RCC 7860 (cell line): Measurements from ENCODE around the gene MPDZ.
"Not testable (repeated sequence)": the region's sequence is repeated elsewhere in the genome, so short reads cannot be mapped to it uniquely, and the experiment has no call there.

Experiments used
- DNase-seq: peaks from one replicate; pipeline ENCODE4 v3.0.0-alpha.2; 2015; ENCODE audit warnings: low spot score
- FAIRE-seq: peaks from 2 replicates; lab custom pipeline; 2012; peaks lifted over from hg19 to GRCh38; lab: Jason Lieb, UNC

The MPDZ gene

DNA sequence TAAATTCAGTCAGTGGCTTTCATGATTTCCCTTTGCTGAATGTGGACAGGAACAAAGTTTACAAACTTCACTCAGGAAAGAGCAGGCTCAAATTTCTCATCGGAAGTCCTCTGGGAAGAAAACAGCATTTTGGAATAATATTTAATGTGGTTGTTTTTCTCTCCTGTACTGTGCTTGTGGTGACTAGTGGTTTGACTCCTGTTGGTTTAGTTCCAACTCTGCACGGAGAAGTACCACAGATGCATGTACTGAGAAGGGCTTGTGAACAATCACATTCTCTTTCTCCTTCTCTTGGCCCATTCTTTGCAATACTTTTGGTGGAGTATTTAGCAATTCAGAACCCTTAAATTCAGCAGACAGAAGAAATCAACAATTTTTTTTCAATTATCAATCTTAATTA, 13.3 kb downstream of the MPDZ start:
- FAIRE-seq (no peak), DNase-seq (no peak)

DNA sequence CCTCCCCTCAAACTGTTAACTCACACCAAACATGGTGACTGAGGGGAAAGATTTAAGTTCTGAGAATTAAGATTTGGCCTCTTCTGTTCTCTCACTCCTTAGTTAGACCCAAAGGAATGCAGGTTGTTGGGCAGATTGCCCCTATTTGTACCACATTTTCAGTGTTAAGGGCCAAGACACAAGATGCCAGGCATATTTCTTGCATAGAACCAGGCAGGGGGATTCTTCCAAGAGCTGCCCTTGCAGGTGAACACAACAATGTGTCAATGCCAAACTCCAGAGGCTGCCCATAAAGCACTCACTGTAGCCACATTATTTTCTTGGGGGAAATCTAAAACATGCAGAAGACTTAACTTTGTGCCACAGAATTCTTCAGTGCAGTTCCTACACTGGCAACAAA, 14.7 kb downstream of the MPDZ start:
- DNase-seq (no peak), FAIRE-seq (no peak)

DNA sequence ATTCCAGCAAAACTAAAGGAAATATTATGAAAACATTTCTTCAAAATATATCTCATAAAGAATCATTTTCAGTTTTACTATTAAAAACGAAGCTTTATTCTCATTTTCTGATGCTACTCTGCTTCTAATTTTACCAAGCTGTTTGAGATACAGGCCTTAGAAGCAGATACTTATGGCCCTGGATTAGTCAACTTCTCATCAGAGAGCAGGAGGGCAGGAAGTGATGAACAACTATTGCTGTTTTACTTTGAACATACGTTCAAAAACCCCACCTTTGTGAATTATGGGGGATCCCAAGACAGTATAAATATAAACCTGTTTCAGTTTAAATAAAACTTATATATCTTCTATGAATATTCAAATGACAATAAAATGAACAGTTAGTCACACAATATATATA, 16.0 kb downstream of the MPDZ start:
- FAIRE-seq (no peak), DNase-seq (no peak)

DNA sequence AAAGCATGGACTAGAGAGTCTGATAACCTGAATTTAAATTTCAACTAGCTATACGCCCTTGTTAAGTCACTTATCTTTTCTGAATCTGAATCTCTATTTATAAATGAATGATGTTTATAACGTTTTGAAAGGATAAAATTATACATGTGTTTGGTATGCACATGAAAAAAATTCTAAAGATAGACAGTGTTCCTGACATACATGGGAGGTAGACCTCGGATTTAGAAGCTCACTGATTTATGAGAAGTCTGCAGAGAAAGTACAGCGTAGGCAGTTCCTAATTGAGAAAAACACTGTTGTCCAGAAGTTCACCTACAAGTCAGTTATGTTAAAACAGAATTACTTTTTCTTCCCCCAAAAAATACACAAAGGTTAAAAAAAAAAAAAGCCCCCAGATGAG, 26.6 kb downstream of the MPDZ start:
- DNase-seq = no peak
- no peak for FAIRE-seq

DNA sequence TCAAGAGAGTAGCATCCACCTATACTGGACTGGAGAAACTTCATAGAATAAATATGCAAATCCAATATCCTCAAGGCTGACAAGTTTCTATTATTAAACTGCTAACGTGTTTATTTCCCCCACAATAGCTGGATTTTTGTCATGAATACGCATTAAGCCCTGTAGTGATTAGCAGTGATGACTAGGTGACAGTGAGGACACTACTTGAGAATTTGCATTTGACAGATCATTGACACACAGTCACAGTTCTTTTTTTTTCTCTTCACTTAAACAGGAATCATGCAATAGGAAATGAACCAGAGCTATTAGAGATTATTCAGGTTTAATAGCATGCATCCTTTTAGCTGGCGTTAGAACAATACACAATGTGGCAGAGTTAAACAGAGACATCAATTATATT, 35.3 kb downstream of the MPDZ start:
- FAIRE-seq = no peak
- no peak for DNase-seq

DNA sequence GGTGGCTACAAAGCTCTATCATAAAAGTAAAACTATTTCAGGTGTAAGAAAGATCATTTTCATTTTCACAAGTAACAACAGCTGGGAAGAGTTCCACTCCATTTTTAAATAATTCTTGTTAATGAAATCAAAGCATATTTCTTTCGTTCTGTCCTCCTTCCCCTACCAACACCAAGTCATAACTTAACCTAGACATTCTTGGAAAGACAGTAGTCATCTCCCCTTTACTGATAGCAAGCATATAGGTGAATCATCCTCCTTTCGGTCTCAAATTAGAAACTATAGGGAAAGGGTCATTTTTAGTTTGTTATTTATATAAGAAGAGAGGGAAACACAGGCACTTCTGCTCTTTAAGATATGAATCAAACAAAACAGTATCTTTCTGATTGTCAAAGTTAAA, 38.2 kb downstream of the MPDZ start:
- DNase-seq (no peak), FAIRE-seq (no peak)

DNA sequence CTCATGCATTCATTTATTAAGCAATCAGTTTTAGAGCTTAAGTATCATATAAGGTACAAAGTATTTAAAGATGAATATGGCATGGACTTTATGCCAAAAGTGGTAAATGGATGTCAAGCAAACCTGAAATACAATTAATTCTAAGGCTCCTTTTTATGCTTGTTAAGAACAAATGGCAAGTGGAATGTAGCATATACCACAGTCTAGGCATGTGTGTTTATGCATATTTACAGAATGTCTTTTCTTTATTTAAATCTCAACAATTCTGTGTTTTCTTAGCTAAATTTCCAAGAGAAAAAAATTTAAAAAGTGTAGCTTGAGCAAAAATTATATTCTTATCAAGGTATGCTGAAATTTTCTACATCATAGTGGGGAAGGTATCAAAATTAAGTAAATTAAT, 39.8 kb downstream of the MPDZ start:
- FAIRE-seq = no peak

DNA sequence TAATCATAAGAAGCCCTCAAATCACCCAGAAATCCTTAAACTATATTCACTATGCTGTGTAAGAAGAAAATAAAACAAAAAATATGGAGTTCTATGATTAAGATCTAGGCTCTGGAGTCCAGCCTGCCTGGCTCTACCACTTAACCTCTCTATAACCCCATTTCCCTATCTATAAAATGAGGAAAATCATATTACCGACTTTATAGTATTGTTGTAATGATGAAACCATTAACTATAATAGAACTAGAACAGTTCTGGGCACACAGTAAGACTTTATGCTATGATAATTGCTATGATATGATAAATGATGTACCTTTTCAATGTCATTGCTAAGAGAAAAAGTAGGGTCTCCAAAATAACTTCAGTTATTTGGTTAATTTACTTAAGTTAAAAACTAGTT, 40.3 kb downstream of the MPDZ start:
- DNase-seq = no peak
- no peak for FAIRE-seq

More for the DNA sequence above, 39.8 kb downstream of the MPDZ start:
- no peak for DNase-seq

DNA sequence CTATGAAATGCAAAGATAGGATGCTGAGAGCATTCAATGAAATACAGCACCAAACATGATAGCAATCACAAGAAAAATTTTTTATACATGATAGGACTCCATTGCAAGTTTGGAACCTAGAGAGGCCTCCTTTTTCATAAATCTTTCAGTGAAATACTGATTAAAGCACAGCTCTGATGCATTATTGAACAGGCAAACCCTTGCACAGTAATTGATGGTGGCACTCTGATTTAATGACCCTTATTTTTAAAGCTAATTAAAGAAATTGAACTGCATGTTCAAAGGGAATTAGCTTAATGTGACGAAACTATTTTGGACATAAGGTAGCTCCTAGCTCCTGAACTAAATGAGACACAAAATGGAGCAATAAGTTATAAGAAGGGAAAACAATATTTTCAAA, 44.6 kb downstream of the MPDZ start:
- DNase-seq (no peak), FAIRE-seq (no peak)

DNA sequence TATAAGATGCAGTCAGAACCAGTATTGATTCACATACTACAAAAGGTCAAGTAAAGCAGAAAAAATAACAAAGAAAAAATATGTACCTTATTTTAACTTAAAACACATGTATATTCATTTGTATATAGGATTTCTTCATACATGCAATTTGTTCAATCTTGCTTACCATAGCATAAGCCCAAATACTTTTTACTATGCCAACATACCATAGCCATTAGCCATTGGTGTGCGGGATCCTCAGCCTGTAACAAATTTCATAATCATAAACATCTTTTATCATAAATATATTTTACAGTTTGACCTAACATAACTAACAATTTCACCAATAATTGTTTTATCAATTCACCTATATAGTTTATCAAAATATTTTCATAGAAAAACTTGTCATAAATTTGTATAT, 51.1 kb downstream of the MPDZ start:
- no peak for FAIRE-seq
- DNase-seq = no peak

DNA sequence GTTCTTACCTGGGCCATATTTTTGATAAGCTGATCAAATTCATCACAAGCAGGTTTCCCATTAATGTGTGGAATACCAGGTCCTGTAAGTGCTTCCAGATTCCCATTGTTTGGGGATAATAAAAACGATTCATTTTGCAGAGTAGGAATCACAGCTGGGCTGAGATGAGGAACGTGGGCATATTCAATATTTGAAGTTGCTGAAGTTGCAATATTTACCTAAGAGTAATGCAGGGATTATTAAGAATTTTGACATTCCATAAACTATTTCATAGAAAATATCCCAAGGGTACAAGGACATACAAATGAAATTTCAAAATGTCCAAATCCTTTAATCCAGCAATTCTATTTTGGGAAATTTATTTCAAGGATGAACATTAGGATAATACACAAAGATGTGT, 55.1 kb downstream of the MPDZ start:
- no peak for FAIRE-seq

DNA sequence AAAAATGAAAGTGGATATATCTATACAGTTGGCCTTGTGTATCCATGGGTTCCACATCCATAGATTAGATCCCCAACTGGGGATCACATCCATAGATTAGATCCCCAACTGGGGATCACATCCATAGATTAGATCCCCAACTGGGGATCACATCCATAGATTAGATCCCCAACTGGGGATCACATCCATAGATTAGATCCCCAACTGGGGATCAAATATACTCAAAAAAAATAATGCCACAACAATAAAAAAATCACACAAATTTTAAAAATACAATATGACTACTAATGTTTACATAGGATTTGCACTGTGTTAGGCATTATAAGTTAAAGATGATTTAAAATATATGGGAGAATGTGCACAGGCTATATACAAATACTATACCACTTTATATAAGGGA, 56.8 kb downstream of the MPDZ start:
- not testable (repeated sequence) for DNase-seq, FAIRE-seq

More for the DNA sequence above, 55.1 kb downstream of the MPDZ start:
- DNase-seq = no peak

DNA sequence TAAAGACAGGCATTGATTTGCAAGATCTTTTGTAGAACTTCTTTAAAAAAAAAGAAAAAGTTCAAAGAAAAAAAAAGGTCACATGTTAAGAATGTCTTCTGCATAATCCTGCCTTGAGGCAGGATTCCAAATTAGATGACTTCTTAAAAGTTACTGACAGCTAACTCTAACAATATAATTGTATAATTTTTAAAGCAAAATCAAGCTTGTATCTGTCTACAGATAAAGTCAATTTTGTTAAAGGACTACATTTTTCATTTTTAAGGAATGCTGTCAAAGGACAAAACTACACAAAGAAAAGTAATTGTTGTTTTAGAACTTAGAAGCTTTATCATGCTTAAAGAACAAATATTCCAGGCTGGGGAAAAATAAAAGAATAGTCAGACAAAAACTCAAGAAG, 57.8 kb downstream of the MPDZ start:
- FAIRE-seq = no peak
- no peak for DNase-seq

DNA sequence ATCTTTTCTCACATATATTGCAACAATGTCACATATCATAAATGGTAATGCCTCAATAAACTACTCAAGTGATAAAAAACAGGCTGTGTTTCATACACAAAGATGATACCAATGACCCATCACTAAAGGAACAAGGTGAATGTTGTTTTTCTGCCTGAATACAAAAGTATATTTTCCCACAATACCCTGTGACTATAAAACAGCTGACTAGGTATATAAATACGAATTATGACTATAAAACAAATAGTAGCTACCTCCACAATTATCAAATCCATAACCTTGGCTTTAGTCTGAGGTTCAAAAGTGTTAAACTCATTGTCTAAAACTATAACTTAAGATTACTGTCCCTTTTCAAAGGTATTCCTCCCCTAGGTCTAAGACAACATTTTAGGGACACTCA, 58.7 kb downstream of the MPDZ start:
- no peak for FAIRE-seq
- DNase-seq = no peak

DNA sequence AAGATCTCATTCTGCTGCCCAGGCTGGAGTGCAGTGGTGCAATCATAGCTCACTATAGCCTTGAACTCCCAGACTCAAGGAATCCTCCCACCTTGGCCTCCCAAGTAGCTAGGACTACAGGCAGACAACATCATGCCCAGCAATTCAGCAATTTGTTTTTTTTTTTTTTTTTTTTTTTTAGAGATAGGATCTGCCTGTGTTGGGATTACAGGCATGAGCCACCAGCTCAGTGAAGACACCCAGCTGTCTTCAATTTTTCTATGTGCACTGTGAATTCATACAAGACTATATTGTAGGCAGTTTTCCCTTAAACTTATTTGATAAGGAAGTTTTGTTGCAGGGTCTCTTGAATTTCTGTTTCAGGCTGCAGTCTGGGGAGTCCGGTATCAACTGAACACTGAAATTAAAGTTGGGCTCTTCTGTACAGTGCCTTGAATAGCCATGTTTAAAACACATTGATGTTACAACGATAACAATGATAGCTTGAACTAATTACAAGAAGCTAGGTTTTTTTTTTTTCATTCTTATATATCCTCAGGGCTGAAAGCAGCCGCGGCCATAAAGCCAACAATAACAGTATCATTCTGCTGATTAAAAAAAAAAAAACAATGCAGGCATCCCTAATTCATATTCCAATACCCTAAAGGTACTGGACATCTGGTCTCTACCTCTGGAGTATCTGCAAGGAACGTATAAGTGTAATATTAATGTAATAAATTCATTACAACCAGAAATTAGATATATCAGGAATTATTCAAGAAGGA, 63.5 kb downstream of the MPDZ start:
- no peak for FAIRE-seq

DNA sequence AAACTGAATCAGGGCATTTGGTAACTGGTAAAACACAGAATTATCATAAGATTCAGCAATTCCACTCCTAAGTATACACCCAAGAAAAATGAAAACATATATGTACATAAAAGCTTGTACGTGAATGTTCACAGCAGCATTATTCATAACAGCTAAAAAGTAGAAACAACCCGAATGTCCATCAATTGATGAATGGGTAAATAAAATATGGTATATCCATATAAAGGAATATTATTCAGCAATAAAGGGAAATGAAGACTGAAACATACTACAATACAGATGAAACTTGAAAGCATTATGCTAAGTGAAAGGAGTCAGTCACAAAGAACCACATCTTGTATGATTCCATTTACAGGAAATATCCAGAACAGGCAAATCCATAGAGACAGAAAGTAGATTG, 65.5 kb downstream of the MPDZ start:
- no peak for FAIRE-seq
- no peak for DNase-seq

More for the DNA sequence above, 63.5 kb downstream of the MPDZ start:
- no peak for DNase-seq

DNA sequence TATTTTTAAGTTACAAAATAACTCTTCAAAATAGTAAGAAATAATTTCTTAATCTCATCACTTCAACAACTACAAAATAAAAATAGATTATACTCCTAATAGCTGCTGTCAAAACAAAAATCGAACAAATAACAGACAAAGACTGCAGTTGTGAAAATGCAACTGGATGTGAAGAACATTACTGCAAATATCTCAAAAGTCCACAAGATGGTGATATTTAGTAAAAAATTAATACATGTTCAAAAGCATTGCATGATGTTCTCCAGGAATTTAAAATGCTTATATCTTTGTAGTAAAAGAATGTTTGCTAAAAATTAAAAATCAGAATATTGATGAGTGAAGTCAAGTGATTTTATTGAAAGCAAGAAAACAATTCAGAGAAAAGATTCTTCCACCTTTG, 66.2 kb downstream of the MPDZ start:
- DNase-seq (peak; percentile 28), FAIRE-seq (peak; percentile 69)

DNA sequence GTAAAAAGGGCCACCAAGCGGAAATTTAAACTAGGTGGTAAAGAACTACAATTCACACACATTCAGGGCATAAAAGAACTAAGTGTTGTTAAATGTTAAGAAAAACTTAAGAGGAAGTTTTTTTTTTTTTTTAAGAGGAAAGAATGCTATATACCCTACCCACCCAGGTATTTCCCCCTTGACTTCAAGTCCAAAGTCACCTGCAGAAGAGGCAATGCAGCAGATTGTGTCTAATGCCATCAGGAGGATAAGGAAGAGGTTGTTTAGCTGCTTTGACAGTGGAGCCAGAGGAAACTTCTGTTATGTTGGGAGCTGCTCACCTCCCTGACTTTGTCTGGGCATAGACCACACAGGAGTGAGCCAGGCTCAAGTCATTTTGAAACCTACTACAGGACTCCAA, 69.2 kb downstream of the MPDZ start:
- DNase-seq = no peak
- no peak for FAIRE-seq

DNA sequence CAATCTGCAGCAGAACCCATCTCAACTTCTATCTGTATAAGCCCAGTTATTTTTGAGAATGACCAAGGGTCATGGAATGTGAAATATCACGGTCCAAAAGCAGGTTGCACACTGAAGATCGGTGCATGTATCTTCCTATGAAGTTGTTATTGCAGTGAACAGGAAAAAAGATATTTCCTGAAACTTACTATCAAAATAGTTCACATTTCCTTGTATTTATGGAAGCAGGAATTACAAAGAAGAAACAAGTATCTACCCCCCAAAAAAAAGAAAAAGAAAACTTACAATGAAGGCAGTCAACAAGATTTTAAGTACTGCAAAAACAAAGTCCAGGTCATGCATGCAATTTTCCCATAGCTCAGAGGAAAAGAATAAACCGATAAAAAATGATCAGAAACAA, 70.0 kb downstream of the MPDZ start:
- DNase-seq (no peak), FAIRE-seq (no peak)

DNA sequence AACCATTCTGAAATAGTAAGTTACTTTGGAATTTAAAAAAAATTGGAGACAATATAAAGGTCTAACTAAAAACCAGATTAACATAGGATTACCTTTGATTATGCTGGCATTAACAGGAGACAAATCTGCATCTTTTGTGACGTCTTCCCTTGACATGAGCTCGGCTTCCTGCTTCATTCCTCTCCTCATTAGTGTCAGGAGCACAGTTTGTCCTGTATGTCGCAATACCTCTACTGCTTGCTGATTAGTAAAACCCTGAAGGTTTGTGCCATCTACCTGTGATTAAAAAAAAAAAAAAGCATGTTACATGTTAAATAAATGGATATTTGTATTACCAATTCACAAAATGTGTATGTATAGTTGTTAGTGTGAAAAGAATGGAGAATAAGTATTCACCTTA, 73.7 kb downstream of the MPDZ start:
- FAIRE-seq (no peak), DNase-seq (no peak)

DNA sequence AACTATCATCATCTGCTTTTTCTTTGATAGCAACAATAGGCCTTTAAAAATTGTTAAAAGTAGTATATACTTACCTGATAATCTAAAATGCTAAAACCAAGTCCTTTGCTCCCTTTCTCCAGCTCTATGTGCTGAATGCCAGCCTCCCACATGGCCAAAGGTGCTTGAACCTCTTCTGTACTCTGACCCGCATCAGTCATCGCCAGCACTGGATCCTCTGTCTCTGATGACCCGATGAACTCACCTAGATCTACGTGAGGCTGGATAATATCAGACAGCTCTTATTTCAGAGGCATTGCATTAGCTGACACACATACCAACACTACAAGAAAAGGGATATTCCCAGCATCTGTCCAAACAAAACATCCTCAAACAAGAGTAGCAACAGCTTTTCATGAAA, 89.5 kb downstream of the MPDZ start:
- FAIRE-seq = no peak
- no peak for DNase-seq

DNA sequence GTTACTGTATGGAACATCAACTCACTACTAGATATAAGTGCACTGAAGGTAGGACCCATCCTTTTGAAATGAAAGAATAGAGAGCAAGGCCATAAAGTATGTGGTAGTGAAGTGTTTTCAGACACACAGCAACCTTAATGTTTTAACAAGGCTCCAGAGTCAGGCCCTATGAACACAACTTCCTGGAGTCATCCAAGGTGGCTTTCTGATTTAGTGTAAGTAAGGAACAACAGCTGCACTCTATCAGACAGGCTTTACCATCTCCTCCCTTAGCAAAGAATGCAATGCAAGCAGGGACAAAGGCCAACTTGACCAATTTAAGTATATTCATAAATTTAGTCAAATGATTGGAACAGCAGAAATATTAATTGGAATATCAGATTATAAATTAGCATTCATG, 90.1 kb downstream of the MPDZ start:
- DNase-seq (no peak), FAIRE-seq (no peak)

DNA sequence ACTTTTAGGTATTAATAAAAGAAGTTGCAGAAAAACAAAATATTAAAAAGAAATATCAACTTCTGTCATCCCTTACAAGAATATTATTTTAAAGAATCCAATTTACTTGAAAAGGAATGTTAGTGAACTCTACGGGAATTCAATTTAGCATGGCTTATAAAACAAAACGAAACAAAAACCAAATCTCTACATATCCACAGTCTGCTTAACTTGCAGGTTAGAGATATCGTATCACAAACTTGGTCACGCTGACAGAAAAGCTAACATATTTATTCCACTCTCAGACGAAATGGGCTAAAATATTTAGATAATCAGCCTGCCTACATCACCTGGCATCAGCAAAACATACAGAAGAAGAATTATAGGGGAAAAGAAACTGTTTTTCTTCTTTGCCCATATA, 92.7 kb downstream of the MPDZ start:
- DNase-seq (no peak), FAIRE-seq (no peak)
